Measurements from ENCODE around the gene CDC23.

- TF ChIP-seq CTCF (IDR thresholded peaks at IDR 0.05) (peak in 1 of 7 experiments; percentile 11), POLR2A (IDR thresholded peaks at IDR 0.05) (peak in 1 of 3 donors; percentile 14)
Observed at GRCh38 chr5:138241688-138242571, 28.8 kb upstream of the CDC23 start.
